H1 (cell line): ENCODE data around the gene LANCL2. TPM values are rescaled to one million over a fixed set of nuclear protein-coding genes. Genes with fewer than 3 reads are reported as not detected.

ENCODE experiments used
- BACH1 ChIP-seq: IDR thresholded peaks from 2 replicates; pipeline ENCODE4 v1.6.1; 2012; ENCODE audit warnings: low read length, improper control_type of control experiment
- CEBPB ChIP-seq: IDR thresholded peaks from 2 replicates; pipeline ENCODE4 v1.6.1; 2012; ENCODE audit warnings: low read depth, low read length
- CHD7 ChIP-seq: fragments of 300-600 bp; sonication (generic); IDR thresholded peaks from 2 replicates; pipeline ENCODE4 v1.7.1; 2012; ENCODE audit warnings: low read length, moderate library complexity, mild to moderate bottlenecking, inconsistent platforms; ENCODE audit not compliant: insufficient replicate concordance
- CTCF ChIP-seq, 3 experiments: IDR thresholded peaks; 1 replicate in 2 of 3; 2 replicates in 1 of 3; pipeline versions ENCODE4 v1.5.1 to v1.6.1; 2011; ENCODE audit warnings: low read length in 3 of 3, mild to moderate bottlenecking in 3 of 3, inconsistent platforms in 2 of 3, low read depth in 1 of 3, moderate library complexity in 1 of 3; ENCODE audit not compliant: insufficient read depth in 1 of 3; ENCODE audit errors: control extremely low read depth in 1 of 3
- EGR1 ChIP-seq: IDR thresholded peaks from 2 replicates; pipeline ENCODE4 v1.6.1; 2011; ENCODE audit warnings: low read depth, low read length, borderline replicate concordance
- KDM4A ChIP-seq: IDR thresholded peaks from one replicate; pipeline ENCODE4 v1.7.1; 2012; ENCODE audit warnings: low read depth, mild to moderate bottlenecking, moderate library complexity, low read length, inconsistent platforms; ENCODE audit not compliant: severe bottlenecking
- NRF1 ChIP-seq: IDR thresholded peaks from 2 replicates; pipeline ENCODE4 v1.6.1; 2011; ENCODE audit warnings: mild to moderate bottlenecking, low read depth, low read length, improper control_type of control experiment
- polyA plus RNA-seq, 7 experiments: library from polyadenylated mRNA; depleted of rRNA in 3 of 7; stranded (reverse) in 5 of 7; unstranded in 2 of 7; fragments of >200 nt in 5 of 7; fragments of 200-250 nt in 2 of 7; gene quantifications; 1 replicate in 5 of 7; 2 replicates in 1 of 7; 4 replicates in 1 of 7; pipeline versions ENCODE4 v1.2.1 to v1.2.3, GENCODE V29; 2011 to 2013; ENCODE audit warnings: missing spikeins in 2 of 7, mixed read lengths in 2 of 7
- total RNA-seq: library from RNA; stranded (reverse); fragmentation: NEBNext Ultra II Directional; extraction: Animal tissue kit (Norgen Biotek cat#: 25700); gene quantifications from 2 replicates; pipeline ENCODE4 v1.2.1, GENCODE V29; 2021

The LANCL2 gene
- total and polyA plus RNA-seq, 2 of the 8 experiments (the other 6 are each of a cell fraction or from before 2014, with no cell fraction given), result 9.2 to 9.5 TPM

GRCh38 chr7:55365675-55366460, 731 bp downstream of the LANCL2 start (continued):
- TF ChIP-seq KDM4A, result peak; percentile 100
- peak in 2 of 3 experiments; percentile 13 to 28; a peak in 2 of 4 replicates for TF ChIP-seq CTCF (IDR thresholded peaks at IDR 0.05; ENCODE audit: control extremely low read depth in 1 of 3, insufficient read depth in 1 of 3, low read depth in 1 of 3, low read length in 3 of 3)
- TF ChIP-seq NRF1, result no peak
- TF ChIP-seq EGR1, result no peak
- no peak for TF ChIP-seq CHD7
- TF ChIP-seq CEBPB, result no peak
- TF ChIP-seq BACH1, result no peak
